Stimulated activated CD4-positive, alpha-beta T cell treated with anti-CD3 and anti-CD28 coated beads, Interleukin-1b, Interleukin-23, amount 100 ng/mL, for 4 hours (primary cell): ENCODE data around the gene TMC2.

Experiments used
- DNase-seq, 2 donors: peaks; one replicate each; pipeline ENCODE4 v3.0.0-alpha.2; 2020; ENCODE audit warnings: low read depth in 2 of 2

The TMC2 gene

DNA sequence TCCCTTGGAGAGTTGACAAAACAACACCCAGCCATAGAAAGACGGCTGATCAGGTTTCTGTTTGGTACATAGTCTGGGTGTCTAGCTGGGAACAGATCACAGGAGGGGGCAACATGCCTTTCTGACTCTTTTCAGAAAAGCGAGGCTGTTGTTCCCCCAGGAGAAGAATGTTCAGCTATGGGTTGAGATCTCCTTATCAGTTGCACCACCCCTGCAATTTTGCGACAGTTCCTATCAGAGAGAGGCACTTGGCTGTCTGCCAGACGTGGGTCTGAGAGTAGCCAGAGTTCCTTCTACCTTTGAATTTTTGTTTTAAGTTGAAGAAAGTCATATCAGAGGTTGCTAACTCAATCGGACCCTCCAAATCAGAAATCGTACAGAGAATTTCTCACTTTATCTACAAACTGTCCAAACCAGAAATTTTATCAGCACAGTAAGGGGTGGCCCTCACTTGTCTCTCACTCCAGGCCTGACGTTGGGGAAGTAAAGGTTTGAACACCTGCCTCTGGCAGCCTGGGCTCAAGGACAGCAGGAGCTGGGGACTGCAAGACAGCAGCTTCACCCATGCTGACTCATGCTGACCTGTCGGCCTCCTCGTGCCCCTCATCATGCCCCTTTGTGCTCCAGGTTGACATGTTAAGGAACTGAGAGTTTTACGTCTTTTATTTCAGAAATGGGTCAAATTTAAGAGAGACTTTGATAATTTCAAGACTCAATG is 42.3 kb downstream of the TMC2 start:
- DNase-seq = no peak

DNA sequence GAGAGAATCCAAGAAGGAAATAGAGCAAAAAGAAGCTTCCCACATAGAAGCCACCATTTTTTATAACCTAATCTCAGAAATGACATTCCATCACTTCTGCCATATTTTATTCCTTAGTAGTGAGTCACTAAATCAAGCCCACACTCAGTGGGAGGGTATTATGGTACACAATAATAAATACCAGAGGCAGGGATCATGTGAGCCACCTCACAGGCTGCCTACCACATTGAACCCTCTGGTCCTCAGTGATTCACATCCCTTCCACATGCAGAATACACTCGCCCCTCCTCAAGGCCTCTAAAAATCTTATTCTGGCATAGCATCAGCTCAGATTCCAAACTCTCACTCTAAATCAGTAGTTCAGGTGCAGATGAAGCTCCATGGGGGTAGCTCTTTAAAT is 49.4 kb downstream of the TMC2 start:
- no peak for DNase-seq

- DNase-seq = no peak
Measured at GRCh38 chr20:2593756-2594155, 57.4 kb downstream of the TMC2 start.

DNA sequence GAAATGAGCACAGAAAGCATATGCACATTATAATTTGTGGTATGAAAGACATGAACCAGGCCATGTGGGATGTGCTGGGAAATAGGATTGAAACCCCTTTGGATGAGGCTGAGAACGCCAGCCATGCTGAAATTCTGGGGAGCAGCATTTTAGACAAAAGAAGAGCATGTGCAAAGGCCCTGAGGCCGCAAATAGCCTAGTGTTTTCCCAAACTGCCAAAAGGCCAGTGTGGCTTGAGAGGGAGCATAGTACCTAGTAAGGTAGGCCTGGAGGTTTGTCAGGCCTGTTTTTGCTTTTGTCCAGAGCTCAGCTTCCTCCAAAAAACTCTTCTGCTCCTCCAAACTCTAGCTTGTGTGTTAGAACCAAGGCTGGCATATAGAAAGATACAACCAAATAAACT is 58.7 kb downstream of the TMC2 start:
- DNase-seq = no peak

GRCh38 chr20:2596673-2597279 is 60.4 kb downstream of the TMC2 start:
- DNase-seq = no peak

DNA sequence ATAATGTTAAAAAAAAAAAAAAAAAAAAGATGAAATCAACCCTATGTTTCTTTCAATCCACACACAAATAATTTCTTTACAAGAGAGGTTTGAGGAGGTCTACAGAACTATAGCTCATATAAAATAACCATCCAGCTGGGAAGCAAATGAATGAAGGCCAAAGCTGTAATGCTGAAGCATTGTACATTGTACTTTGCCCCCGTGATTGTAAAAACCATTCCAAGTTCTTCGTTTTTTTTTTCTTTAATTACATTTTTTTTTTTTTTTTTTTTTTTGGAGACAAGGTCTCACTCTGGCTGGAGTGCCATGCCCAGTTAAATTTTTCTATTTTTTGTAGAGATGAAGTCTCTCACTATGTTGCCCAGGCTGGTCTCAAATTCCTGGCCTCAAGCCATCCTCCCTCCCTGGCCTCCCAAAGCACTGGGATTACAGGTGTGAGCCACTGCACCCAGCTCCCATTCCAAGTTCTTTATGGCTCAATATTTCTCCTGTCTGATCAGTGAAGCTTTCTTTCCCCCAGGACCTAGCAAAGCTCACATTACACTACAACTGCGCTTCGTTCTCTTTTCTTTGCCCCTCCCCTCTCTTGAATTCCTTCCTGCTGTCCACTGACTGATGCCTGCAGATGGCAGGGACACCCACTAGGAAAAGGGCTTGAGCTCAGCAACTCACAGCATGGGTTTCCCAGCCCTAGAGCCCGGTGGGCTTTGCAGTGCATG is 63.1 kb downstream of the TMC2 start:
- no peak for DNase-seq

DNA sequence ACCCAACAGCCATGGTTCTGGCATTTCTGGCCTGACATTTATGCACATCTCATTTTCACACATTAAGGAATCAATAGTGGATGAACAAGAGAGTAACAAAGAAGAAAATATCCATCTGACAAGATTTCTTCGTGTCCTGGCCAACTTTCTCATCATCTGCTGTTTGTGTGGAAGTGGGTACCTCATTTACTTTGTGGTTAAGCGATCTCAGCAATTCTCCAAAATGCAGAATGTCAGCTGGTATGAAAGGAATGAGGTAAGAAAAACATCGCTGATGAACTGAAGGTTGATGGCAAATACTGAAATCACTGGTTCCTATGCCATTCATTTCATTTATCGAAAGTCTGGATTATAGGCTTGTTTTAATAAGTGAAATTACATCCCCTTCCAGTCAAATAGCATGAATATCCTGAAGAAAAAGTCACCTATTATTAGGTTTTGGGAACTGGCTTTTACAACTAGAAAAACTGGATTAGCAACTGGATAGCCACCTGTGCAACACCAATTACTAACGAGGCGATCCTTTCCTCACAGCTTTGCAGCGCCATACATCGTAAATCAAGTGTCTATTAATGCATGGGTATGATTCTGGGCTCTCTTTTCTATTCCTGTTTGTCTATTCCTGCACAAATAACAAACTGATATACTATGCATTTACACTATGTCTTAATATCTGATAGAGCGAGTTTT is 65.8 kb downstream of the TMC2 start:
- DNase-seq = no peak

- no peak for DNase-seq
Measured at GRCh38 chr20:2602746-2603145, 66.4 kb downstream of the TMC2 start.

DNA sequence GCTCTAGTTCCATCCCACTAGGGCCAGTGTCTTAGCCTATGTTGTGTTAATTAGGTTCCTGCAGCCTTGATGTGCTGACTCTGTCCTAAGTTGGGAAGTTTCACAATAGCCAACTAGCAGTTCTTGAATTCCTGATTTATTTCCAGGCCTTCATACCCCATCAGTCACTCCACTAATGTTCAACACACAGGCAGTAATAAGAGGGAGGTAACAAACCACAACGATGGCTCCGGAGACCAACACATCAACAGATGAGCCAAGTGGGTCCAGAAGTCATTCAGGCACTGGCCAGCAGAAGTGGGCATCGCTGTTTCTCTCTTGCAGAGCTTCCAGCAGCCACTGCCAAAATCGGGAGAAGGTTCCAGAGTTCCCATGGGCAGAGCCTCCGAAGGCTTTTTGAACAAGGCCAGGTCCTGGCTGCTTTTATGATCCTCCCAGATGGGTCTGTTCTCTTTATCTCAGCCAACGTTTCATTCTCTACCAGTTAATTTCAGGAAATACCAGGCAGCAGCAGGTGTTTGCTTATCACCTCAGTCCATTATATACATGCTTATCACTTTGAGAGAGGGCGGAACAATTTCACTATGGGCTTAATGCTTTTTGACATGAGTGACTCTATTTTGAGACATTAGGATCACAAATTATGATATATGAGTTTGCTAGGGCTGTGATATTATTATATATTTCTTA is 67.6 kb downstream of the TMC2 start:
- no peak for DNase-seq

- no peak for DNase-seq
Measured at GRCh38 chr20:2604506-2604835, 68.1 kb downstream of the TMC2 start.

- DNase-seq = no peak
Measured at GRCh38 chr20:2606507-2607006, 70.2 kb downstream of the TMC2 start.

DNA sequence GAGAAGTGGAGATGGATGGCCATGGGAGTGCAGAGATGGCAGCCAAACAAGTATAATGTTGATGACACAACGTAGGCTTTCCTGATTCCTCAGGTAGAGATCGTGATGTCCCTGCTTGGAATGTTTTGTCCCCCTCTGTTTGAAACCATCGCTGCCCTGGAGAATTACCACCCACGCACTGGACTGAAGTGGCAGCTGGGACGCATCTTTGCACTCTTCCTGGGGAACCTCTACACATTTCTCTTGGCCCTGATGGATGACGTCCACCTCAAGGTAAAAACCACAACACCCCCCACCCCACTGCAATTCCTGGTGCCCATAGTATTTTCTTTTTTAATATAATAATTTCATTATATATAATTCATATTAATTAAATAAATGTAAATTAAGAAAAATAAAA is 74.0 kb downstream of the TMC2 start:
- DNase-seq = no peak

- DNase-seq = no peak
Measured at GRCh38 chr20:2610941-2611720, 74.8 kb downstream of the TMC2 start.

DNA sequence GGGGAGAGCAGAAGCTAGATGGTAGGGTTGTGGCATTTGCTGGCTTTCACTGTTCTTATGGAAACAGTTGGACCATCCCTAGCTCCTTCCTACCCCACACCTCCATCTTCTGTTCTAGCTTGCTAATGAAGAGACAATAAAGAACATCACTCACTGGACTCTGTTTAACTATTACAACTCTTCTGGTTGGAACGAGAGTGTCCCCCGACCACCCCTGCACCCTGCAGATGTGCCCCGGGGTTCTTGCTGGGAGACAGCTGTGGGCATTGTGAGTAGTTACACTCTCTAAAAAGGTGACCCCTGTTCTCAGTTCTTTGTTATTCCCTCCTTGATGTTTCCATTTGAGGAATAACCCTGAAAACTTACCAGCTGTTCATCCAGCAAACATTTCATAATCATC is 75.7 kb downstream of the TMC2 start:
- DNase-seq = no peak

DNA sequence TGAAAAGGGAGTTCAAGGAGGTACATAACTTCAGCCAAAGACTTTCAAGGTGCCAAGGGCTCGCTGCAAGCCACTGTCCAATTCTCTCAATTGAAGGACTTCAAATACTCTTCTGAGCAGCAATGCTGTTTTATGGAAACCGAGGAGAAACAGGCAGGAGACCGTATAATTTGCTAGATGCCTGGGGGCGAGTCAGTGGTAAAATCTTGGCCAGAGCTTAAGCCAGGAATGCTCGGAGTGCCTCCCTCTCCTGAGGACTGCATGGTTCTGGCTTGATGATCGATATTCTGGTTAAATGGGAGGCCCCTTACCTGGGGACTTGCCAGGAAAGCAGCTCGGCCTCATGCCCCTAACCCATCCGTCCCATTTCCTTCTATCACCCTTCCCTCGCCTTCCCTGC is 80.3 kb downstream of the TMC2 start:
- no peak for DNase-seq

DNA sequence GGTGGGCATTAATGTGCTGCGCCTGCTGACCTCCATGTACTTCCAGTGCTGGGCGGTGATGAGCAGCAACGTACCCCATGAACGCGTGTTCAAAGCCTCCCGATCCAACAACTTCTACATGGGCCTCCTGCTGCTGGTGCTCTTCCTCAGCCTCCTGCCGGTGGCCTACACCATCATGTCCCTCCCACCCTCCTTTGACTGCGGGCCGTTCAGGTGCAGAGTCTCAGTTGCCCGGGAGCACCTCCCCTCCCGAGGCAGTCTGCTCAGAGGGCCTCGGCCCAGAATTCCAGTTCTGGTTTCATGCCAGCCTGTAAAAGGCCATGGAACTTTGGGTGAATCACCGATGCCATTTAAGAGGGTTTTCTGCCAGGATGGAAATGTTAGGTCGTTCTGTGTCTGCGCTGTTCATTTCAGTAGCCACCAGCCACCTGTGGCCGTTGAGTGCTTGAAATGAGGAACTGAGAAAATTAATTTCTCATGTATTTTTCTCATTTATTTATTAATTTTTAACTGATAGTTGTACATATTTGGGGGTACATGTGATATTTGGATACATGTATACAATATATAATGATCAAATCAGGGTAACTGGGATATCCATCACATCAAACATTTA is 80.8 kb downstream of the TMC2 start:
- no peak for DNase-seq

DNA sequence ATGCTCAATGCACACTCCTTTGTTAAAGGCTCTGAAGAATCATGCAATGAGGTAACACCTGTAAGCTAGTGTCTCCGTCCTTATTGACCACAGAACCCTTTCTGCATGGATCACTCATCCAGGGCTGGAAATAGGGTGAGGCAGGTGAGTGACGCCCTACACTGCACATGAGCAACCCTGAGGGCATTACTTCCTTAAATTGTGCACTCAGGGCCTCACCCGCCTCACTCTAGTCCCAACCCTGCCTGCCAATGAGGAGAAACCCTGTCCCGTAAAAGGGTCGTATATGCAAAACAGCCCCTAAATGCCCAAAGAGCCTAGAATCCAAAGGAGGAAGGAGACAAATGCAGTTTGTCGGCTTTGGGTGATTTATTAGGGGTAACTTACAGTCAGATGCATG is 82.4 kb downstream of the TMC2 start:
- DNase-seq = no peak

- DNase-seq = no peak
Measured at GRCh38 chr20:2619337-2619736, 83.0 kb downstream of the TMC2 start.

- DNase-seq = no peak
Measured at GRCh38 chr20:2619961-2620595, 83.7 kb downstream of the TMC2 start.

DNA sequence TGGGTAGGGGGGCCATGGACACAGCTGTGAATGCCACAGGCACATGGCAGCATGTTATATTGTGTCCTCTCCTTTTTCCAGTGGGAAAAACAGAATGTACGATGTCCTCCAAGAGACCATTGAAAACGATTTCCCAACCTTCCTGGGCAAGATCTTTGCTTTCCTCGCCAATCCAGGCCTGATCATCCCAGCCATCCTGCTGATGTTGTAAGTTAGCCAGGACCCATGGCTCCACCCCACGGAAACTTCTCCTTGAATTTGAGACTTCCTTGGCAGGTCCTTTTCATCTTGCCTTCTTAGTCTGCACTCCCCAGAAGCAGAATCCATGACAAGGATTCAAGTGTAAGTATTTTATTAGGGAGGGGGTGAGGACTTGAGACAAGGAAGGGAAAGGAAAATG is 87.8 kb downstream of the TMC2 start:
- no peak for DNase-seq
